ENCODE results near the gene TAC4.

GRCh38 chr17:49793309-49793708 is 54.6 kb downstream of the TAC4 start:
- no peak for TF ChIP-seq CTCF (IDR thresholded peaks at IDR 0.05; ENCODE audit: low read depth, low read length, missing input control)
- TF ChIP-seq RAD21 (IDR thresholded peaks at IDR 0.05): no peak
- TF ChIP-seq YY1 (IDR thresholded peaks at IDR 0.05): no peak
- TF ChIP-seq ATF3 (IDR thresholded peaks at IDR 0.05): no peak
- TF ChIP-seq REST (IDR thresholded peaks at IDR 0.05): no peak
- no peak for TF ChIP-seq MAX (IDR thresholded peaks at IDR 0.05)
- no peak for TF ChIP-seq JUND (IDR thresholded peaks at IDR 0.05)
- no peak for TF ChIP-seq EGR1 (IDR thresholded peaks at IDR 0.05; ENCODE audit: low read depth in 2 of 2)
- TF ChIP-seq TAF1 (conservative IDR thresholded peaks at IDR 0.05): no peak
- TF ChIP-seq FOXA1 (IDR thresholded peaks at IDR 0.05): no peak
- no peak for TF ChIP-seq RXRA (IDR thresholded peaks at IDR 0.05)
- no peak for TF ChIP-seq GABPA (IDR thresholded peaks at IDR 0.05 in 1 of 2, conservative IDR thresholded peaks at IDR 0.05 in 1 of 2)
